ENCODE data around the gene ELAPOR1. TPM values are rescaled to one million over a fixed set of nuclear protein-coding genes. Genes with fewer than 3 reads are reported as not detected.
A peak's percentile ranks its signal among the peaks of the same experiment; 100 is the strongest.

The ELAPOR1 gene
- total and polyA plus RNA-seq, 9 of the 15 experiments (the other 6 are each of a cell fraction or from before 2014, with no cell fraction given): 0.07 to 1.2 (median 0.18) TPM

- TF ChIP-seq SRSF3 (IDR thresholded peaks at IDR 0.05; ENCODE audit: insufficient read depth, low read length): no peak
- no peak for TF ChIP-seq SNAPC5 (CRISPR knock-in tag; IDR thresholded peaks at IDR 0.05)
- TF ChIP-seq DACH1 (IDR thresholded peaks at IDR 0.05; ENCODE audit: partially characterized antibody): no peak
- TF ChIP-seq ZNF134 (CRISPR knock-in tag; conservative IDR thresholded peaks at IDR 0.05): no peak
- TF ChIP-seq ZNF253 (CRISPR knock-in tag; conservative IDR thresholded peaks at IDR 0.05): no peak
- no peak for TF ChIP-seq ZNF318 (IDR thresholded peaks at IDR 0.05; ENCODE audit: borderline replicate concordance in 1 of 2, low read depth in 1 of 2)
- 0 out of 2 replicates have a peak, but pooled peaks have one; percentile 8 for TF ChIP-seq NFE2 (IDR thresholded peaks at IDR 0.05; ENCODE audit: low read depth)
- TF ChIP-seq CEBPG (CRISPR knock-in tag; IDR thresholded peaks at IDR 0.05): peak; percentile 96
- TF ChIP-seq CEBPG (tag; conservative IDR thresholded peaks at IDR 0.05 in 1 of 2, IDR thresholded peaks at IDR 0.05 in 1 of 2): peak; percentile 98 to 100
- no peak for TF ChIP-seq CEBPZ (IDR thresholded peaks at IDR 0.05; ENCODE audit: borderline replicate concordance, low read depth, low read length)
- TF ChIP-seq CTBP1 (IDR thresholded peaks at IDR 0.05; ENCODE audit: borderline replicate concordance): peak; percentile 76
- TF ChIP-seq WHSC1 (IDR thresholded peaks at IDR 0.05; ENCODE audit: low read length): no peak
- TF ChIP-seq POLR2B (IDR thresholded peaks at IDR 0.05; ENCODE audit: low read depth, partially characterized antibody): no peak
- TF ChIP-seq TRIM24 (IDR thresholded peaks at IDR 0.05): peak in 1 of 2 experiments; percentile 36; a peak in 1 of 4 replicates
These were observed 48.1 kb downstream of the ELAPOR1 start (continued) for GRCh38 chr1:109161858-109162606.

All from K562 (cell line).